GM19372 (cell line): ENCODE results near the gene CEP95.
"Not testable (repeated sequence)": the region's sequence is repeated elsewhere in the genome, so short reads cannot be mapped to it uniquely, and the experiment has no call there.

Experiments used
- ATAC-seq: cut with Tn5 transposase; IDR thresholded peaks from one replicate; pipeline ENCODE4 v1.9.1; 2021; ENCODE audit warnings: mild to moderate bottlenecking, low read depth, moderate library complexity; ENCODE audit not compliant: unreplicated experiment

CEP95 gene

GRCh38 chr17:64564098-64564497 lies 57.3 kb downstream of the CEP95 start:
- no peak for ATAC-seq

GRCh38 chr17:64565563-64565962 lies 58.8 kb downstream of the CEP95 start:
- ATAC-seq: no peak

- ATAC-seq: no peak
Measured at GRCh38 chr17:64571746-64572145, 65.0 kb downstream of the CEP95 start.

GRCh38 chr17:64572682-64573154 lies 65.9 kb downstream of the CEP95 start:
- ATAC-seq: no peak

GRCh38 chr17:64573214-64573613 lies 66.4 kb downstream of the CEP95 start:
- ATAC-seq: no peak

GRCh38 chr17:64574646-64575045 lies 67.9 kb downstream of the CEP95 start:
- ATAC-seq: no peak

- ATAC-seq: no peak
Measured at GRCh38 chr17:64575431-64575830, 68.7 kb downstream of the CEP95 start.

- not testable (repeated sequence) for ATAC-seq
Measured at GRCh38 chr17:64577025-64577424, 70.2 kb downstream of the CEP95 start.

- ATAC-seq: no peak
Measured at GRCh38 chr17:64579917-64580316, 73.1 kb downstream of the CEP95 start.

- ATAC-seq: no peak
Measured at GRCh38 chr17:64580384-64581315, 73.9 kb downstream of the CEP95 start.

- no peak for ATAC-seq
Measured at GRCh38 chr17:64583038-64583437, 76.3 kb downstream of the CEP95 start.

- no peak for ATAC-seq
Measured at GRCh38 chr17:64585146-64585545, 78.4 kb downstream of the CEP95 start.
